Measurements from ENCODE around the gene MYLK. TPM values are rescaled to one million over a fixed set of nuclear protein-coding genes. Genes with fewer than 3 reads are reported as not detected.

The MYLK gene
- total RNA-seq, 1 experiment from 2014 or later, result not detected

GRCh38 chr3:123644358-123644757 is 239.8 kb downstream of the MYLK start:
- in situ Hi-C loops (cut with HindIII; ENCODE audit: low sequenced_read_pairs), result no loop called here
- DNase-seq (ENCODE audit: low spot score), result no peak

DNA sequence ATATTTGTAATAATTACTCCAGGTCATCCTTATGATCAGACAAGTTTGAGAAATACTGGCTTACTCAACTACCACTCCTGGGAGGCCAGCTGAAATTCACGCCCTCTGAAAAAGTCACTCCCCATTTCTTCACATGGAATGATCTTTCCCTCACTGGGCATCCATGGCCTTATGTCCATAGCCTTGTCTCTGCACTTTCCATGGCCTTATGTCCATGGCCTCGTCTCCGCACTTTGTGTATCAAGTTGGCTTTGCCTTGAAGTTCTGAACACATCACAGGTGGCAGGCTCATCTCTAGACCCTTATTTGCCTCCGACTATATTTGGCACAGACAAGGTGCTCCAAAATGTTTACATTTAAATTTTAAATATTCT is 241.2 kb downstream of the MYLK start:
- DNase-seq (ENCODE audit: low spot score), result no peak
- in situ Hi-C loops (cut with HindIII; ENCODE audit: low sequenced_read_pairs), result no loop called here

- in situ Hi-C loops (cut with HindIII; ENCODE audit: low sequenced_read_pairs), result no loop called here
- peak; percentile 43 for DNase-seq (ENCODE audit: low spot score)
These were observed 241.8 kb downstream of the MYLK start for GRCh38 chr3:123642182-123642956.

DNA sequence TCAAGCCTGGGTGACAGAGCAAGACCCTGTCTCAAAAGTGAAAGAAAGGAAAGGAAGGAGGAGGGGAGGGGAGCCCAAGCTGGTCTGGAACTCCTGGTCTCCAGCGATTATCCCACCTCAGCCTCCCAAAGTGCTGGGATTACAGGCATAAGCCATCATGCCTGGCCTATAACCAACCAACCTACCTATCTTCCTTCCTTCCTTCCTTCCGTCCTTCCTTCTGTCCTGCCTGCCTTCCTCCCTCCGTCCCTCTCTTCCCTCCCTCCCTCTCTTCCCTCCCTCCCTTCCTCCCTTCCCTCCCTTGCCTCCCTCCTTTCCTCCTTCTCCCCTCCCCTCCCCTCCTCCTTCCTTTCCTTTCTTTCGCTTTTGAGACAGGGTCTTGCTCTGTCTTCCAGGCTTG is 242.6 kb downstream of the MYLK start:
- in situ Hi-C loops (cut with HindIII; ENCODE audit: low sequenced_read_pairs), result no loop called here
- no peak for DNase-seq (ENCODE audit: low spot score)

DNA sequence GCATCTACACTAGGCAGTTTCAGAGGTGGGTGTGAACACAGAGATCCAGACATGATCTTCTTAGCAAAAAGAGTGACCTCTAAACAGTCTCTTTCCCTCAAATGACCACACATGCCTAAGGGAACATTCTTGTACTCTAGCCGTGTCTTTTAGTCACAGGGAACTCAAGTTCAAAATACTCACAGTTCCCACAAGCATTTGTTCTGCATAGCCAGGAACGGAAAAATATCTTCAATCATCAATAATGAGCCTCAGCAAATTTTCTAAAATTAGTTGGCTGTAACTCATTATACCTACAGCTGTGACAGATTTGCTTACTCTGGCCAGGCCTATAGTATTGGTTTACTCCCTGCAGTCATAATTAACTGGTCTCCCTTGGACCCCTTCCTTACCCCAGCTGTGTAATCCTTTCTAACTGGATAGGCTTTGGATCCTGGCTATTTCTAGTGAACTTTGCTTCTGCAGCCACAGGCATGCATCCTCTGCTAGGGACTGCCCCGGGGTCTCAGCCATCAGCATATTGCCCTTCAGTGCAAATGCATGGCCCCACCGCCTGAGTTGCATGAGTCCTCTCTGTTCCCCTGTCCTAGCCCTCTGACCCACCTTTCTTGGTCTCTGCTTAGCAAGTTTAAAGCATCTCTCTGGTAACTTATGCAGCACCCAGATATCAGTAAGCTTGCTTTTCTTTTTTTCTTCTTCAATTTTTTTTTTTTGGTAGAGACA is 243.2 kb downstream of the MYLK start:
- in situ Hi-C loops (cut with HindIII; ENCODE audit: low sequenced_read_pairs), result no loop called here
- DNase-seq (ENCODE audit: low spot score), result no peak

GRCh38 chr3:123640311-123640710 is 243.8 kb downstream of the MYLK start:
- in situ Hi-C loops (cut with HindIII; ENCODE audit: low sequenced_read_pairs), result no loop called here
- no peak for DNase-seq (ENCODE audit: low spot score)

GRCh38 chr3:123638936-123639689 is 245.0 kb downstream of the MYLK start:
- no peak for DNase-seq (ENCODE audit: low spot score)
- in situ Hi-C loops (cut with HindIII; ENCODE audit: low sequenced_read_pairs), result no loop called here

DNA sequence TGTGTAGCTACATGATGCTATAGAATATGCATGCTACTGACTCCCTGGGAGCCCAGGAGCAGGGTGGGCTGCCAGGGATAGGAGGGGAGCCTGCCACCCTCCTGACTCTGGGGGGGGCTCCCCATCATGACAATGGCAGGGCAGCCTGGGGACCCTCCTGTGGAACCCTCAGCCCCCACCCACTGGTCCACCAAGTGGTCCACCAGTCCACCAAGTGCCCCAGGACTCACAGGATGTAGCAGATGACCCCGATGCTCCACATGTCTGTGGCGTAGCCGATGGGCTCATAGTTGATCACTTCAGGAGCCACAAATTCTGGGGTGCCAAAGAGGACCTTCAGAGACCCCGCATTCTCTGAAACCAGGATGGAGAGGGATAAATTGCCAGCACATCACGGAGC is 246.3 kb downstream of the MYLK start:
- in situ Hi-C loops (cut with HindIII; ENCODE audit: low sequenced_read_pairs), result no loop called here
- DNase-seq (ENCODE audit: low spot score), result no peak

GRCh38 chr3:123637131-123637530 is 247.0 kb downstream of the MYLK start:
- in situ Hi-C loops (cut with HindIII; ENCODE audit: low sequenced_read_pairs), result no loop called here
- no peak for DNase-seq (ENCODE audit: low spot score)

DNA sequence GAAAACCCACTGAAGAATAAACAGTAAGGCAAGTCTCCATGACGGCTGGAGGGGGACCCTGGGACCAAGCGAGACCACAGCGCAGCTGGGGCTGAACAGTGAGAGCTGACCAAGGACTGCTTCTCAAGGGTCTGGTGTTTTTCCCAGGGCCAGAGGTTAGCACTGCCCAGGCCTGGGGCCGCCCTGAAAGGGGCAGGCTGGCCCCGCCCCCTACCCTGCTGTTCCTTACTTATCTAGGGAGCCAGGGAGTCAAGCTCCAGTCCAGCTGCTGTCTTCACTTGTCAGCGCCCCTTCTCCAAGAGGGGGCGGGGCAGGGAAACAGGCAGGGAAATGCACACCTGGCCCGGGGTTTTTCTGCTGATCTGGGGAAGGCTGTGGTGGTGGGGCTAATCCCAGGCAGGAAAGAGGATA is 247.7 kb downstream of the MYLK start:
- DNase-seq (ENCODE audit: low spot score), result no peak
- in situ Hi-C loops (cut with HindIII; ENCODE audit: low sequenced_read_pairs), result no loop called here

- in situ Hi-C loops (cut with HindIII; ENCODE audit: low sequenced_read_pairs), result no loop called here
- DNase-seq (ENCODE audit: low spot score), result no peak
These were observed 248.4 kb downstream of the MYLK start for GRCh38 chr3:123635717-123636116.

DNA sequence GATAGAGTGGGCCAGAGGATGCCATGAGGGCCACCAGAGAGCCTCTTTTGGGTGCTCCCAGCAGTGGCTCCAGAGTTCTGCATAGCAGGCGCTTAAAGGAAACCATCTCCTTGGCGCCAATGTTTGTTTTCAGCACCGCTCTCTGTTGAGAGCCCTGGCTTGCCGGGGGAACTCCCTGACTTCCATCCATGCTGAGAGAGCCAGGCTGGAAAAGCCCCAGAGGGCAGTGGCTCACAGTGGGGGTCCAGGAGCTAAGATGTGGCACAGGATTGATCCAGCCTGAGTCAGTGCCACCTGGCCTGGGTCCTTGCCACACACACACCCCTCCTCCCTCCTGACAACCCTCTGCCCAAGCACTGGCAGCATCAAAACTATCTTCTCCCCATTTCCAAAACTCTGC is 248.9 kb downstream of the MYLK start:
- no peak for DNase-seq (ENCODE audit: low spot score)
- in situ Hi-C loops (cut with HindIII; ENCODE audit: low sequenced_read_pairs), result no loop called here

GRCh38 chr3:123634149-123635051 is 249.7 kb downstream of the MYLK start:
- in situ Hi-C loops (cut with HindIII; ENCODE audit: low sequenced_read_pairs), result no loop called here
- no peak for DNase-seq (ENCODE audit: low spot score)

DNA sequence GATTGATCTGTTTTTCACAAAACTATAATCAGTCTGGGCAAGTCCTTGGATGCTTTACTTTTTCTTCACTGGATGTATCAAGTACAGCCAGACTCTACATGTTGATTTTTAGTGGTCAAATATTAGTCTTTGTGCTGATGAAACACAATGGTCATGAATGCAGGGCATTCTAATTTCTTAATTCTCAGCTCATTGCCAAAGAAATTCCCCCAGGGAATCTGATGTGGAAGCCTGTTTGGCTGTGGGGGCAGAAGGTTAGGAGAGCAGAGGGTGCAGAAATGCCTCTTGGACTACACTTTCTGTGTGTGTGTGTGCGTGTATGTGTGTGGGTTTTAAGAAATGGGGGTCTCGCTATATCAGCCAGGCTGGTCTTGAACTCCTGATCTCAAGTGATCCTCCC is 250.6 kb downstream of the MYLK start:
- in situ Hi-C loops (cut with HindIII; ENCODE audit: low sequenced_read_pairs), result no loop called here
- DNase-seq (ENCODE audit: low spot score), result no peak

DNA sequence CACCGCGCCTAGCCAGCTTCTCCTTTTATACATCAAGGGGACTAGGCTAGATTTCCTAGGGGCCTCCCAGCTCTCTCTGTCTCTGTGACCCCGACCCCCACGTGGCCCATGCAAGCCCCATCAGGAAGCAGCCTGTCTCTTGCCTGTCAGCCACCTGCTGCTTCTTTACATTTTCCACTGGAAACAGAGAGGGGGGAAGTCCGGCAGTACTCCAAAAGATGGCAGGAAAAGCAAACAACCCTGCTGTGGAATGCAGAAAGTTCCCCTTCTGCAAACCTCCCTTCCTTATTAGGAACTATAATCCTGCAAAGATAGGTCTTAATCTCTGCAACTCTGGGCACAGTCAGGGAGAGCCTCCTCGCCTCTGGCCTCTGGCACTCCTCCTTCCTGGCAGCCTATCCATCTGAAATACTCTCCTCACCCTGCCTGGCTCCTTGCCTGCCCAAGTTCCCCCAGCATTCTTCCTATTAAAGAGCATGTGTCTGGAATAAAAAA is 251.9 kb downstream of the MYLK start:
- DNase-seq (ENCODE audit: low spot score), result no peak
- in situ Hi-C loops (cut with HindIII; ENCODE audit: low sequenced_read_pairs), result no loop called here

GRCh38 chr3:123629747-123630047 is 254.4 kb downstream of the MYLK start:
- DNase-seq (ENCODE audit: low spot score), result no peak
- in situ Hi-C loops (cut with HindIII; ENCODE audit: low sequenced_read_pairs), result no loop called here

DNA sequence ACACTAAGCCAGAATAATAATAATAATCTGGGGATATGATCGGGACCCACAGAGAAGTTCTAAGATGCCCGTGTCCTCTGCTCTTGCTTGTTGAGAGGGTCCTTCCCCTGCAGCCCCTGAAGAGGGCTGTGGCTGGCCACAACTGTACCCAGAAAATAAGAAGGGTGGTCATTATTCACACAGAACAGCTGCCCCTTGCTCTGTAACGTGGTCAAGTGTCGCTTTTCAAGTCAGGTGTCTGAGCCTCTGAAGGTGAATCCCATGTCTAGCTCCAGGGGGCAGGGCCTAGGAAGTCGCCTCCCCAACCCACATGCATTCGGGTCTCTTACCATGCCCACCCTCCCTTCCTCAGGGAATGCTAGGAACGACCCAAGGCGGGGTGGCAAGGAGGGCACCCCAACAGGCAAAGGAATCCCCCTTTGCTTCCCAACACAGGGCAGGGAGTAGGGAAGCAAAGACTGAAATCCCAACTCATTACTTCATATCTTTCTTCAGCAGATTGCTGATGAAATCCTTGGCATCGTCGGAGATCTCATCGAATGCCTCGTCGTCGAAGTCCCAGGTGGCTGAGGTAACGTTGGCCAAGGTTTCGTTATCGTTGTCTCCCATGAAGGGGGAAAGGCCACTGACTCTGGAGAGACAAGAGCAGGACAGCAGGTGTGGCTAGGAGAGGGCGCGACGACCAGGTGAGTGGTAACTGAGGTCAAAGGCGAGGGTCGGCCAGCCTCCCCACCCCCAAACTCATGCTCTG is 255.0 kb downstream of the MYLK start:
- in situ Hi-C loops (cut with HindIII; ENCODE audit: low sequenced_read_pairs), result no loop called here
- no peak for DNase-seq (ENCODE audit: low spot score)

Measured in G401 (cell line).